ENCODE measurements around the gene CEP78. TPM values are rescaled to one million over a fixed set of nuclear protein-coding genes. Genes with fewer than 3 reads are reported as not detected.

The CEP78 gene
- total RNA-seq, 2 donors from 2014 or later = 22.6 to 37.2 TPM

DNA sequence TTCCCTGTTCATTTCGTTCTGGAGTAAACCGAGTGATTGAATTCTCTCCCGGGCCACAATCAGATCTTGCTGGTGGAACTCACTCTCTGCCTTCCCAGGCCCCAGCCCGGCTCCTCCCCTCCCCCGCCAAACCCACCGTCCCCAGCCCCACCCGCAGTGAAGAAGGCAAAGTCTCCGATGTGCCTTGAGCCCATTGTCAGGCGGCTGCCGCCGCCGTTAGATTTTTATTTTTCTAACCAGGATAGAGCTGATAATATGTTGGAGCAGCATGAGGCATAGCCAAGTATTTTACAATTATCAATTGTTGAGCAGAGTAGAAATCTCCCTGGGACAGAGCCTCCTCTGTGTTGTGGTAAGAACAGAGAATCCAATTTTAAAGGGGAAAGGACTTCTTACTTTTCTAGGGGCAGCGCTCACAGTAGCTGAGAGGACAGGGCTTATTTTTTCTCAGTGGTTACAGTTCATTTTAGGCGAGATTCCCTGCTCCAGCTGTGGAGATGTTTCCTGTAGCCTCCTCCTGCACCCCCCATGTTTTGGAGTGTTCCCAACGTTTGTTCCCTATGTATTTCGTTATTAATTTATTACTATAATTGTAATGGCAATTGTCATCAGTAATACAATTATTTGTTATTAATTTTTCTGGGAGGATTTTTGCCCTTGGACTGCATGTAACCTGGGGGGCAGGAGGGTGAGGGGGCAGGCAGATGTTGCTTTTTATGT is 62.3 kb downstream of the CEP78 start:
- Mint-ChIP-seq H3K36me3 (ENCODE audit: low read depth) (peaks cover 35% of the 10 kb centered on the region), H3K27ac (peak overlapping the region; percentile 70), H3K4me1 (no peaks in the 10 kb centered on the region), H3K9me3 (no peaks in the 10 kb centered on the region), H3K27me3 (no peaks in the 10 kb centered on the region), H3K4me3 (peak overlapping the region; percentile 85)
- ATAC-seq (replicated peaks) = no peak

- Mint-ChIP-seq H3K9me3 (no peaks in the 10 kb centered on the region), H3K36me3 (ENCODE audit: low read depth) (peaks cover 55% of the 10 kb centered on the region), H3K4me3 (no peak overlapping the region), H3K27ac (no peak overlapping the region), H3K27me3 (no peaks in the 10 kb centered on the region), H3K4me1 (no peaks in the 10 kb centered on the region)
- ATAC-seq (replicated peaks) = no peak
Measured at GRCh38 chr9:78300209-78300608, 64.3 kb downstream of the CEP78 start.

GRCh38 chr9:78301466-78301865 is 65.6 kb downstream of the CEP78 start:
- Mint-ChIP-seq H3K36me3 (ENCODE audit: low read depth) (peaks cover 68% of the 10 kb centered on the region), H3K4me3 (no peak overlapping the region), H3K9me3 (no peaks in the 10 kb centered on the region), H3K27ac (no peak overlapping the region), H3K4me1 (no peaks in the 10 kb centered on the region), H3K27me3 (no peaks in the 10 kb centered on the region)
- no peak for ATAC-seq (replicated peaks)

GRCh38 chr9:78303377-78304062 is 67.6 kb downstream of the CEP78 start:
- H3K27me3 Mint-ChIP-seq = no peaks in the 10 kb centered on the region
- H3K9me3 Mint-ChIP-seq = no peaks in the 10 kb centered on the region
- no peaks in the 10 kb centered on the region for H3K4me1 Mint-ChIP-seq
- H3K4me3 Mint-ChIP-seq = no peak overlapping the region
- no peak for ATAC-seq (replicated peaks)
- H3K36me3 Mint-ChIP-seq (ENCODE audit: low read depth) = peaks cover 79% of the 10 kb centered on the region
- H3K27ac Mint-ChIP-seq = no peak overlapping the region

GRCh38 chr9:78304357-78304756 is 68.5 kb downstream of the CEP78 start:
- Mint-ChIP-seq H3K4me1 (no peaks in the 10 kb centered on the region), H3K27me3 (no peaks in the 10 kb centered on the region), H3K9me3 (no peaks in the 10 kb centered on the region), H3K36me3 (ENCODE audit: low read depth) (peaks cover 87% of the 10 kb centered on the region), H3K27ac (no peak overlapping the region), H3K4me3 (no peak overlapping the region)
- no peak for ATAC-seq (replicated peaks)

DNA sequence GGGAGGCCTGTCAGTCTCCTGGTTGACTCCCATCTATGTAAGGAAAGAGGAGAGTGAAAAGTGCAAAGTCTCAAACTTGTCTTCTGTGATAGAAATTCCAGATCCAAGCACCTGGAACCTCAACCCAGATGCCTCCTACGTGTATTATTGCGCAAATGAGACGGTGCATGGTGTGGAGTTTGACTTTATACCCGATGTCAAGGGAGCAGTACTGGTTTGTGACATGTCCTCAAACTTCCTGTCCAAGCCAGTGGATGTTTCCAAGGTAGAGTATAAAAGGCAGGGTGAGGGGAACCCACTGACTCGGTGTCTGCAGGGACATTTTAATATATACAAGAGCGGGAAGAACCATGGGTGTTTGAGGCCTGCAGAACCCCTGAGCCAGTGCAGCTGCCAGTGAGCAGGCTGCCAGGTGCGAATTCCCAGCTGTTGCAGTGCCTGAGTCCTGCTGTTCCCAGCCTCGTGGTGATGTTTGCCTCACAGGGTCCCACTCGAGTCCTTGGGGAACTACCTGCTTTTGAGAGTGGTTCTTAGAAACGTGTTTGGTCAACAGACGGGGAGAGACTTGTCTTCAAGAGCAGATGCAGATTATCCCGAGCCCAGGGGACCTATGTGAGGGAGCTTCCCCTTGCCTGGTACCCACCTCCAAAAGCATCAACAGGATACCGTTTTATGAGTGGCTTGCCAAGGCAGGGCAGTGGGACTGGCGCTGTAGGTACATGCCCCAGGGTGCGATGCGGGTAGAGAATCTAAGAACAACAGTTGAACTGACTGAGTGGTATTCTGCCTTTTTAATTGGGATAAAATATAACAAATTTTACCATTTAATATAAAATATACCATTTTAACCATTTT is 70.6 kb downstream of the CEP78 start:
- Mint-ChIP-seq H3K4me1 (no peaks in the 10 kb centered on the region), H3K36me3 (ENCODE audit: low read depth) (peaks cover 95% of the 10 kb centered on the region), H3K27ac (no peak overlapping the region), H3K4me3 (no peak overlapping the region), H3K9me3 (no peaks in the 10 kb centered on the region), H3K27me3 (no peaks in the 10 kb centered on the region)
- no peak for ATAC-seq (replicated peaks)

DNA sequence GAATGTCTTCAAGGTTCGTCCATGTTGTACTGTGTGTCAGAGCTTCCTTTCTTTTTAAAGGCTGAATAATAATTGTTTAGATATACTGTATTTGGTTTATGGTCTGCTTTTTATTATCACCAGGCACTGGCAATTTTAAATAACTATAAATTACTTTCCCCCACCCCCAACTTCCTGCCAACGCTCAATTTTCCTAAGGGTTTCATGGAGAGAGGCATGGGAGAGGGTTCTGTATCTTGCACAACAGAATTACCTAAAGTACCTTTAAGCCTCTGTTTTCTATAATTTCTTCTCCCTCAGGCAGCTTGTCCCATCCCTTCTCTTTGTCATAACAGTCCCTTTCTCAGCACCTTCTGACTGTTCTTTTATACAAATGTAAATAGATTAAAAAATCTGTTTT is 71.5 kb downstream of the CEP78 start:
- H3K36me3 Mint-ChIP-seq (ENCODE audit: low read depth) = peaks cover 95% of the 10 kb centered on the region
- no peak for ATAC-seq (replicated peaks)
- H3K9me3 Mint-ChIP-seq = no peaks in the 10 kb centered on the region
- no peaks in the 10 kb centered on the region for H3K4me1 Mint-ChIP-seq
- H3K27me3 Mint-ChIP-seq = no peaks in the 10 kb centered on the region
- no peak overlapping the region for H3K4me3 Mint-ChIP-seq
- no peak overlapping the region for H3K27ac Mint-ChIP-seq

GRCh38 chr9:78309066-78309465 is 73.2 kb downstream of the CEP78 start:
- no peak overlapping the region for H3K27ac Mint-ChIP-seq
- no peaks in the 10 kb centered on the region for H3K4me1 Mint-ChIP-seq
- no peaks in the 10 kb centered on the region for H3K9me3 Mint-ChIP-seq
- peaks cover 90% of the 10 kb centered on the region for H3K36me3 Mint-ChIP-seq (ENCODE audit: low read depth)
- no peak for ATAC-seq (replicated peaks)
- H3K4me3 Mint-ChIP-seq = no peak overlapping the region
- H3K27me3 Mint-ChIP-seq = no peaks in the 10 kb centered on the region

GRCh38 chr9:78311075-78311474 is 75.2 kb downstream of the CEP78 start:
- Mint-ChIP-seq H3K36me3 (ENCODE audit: low read depth) (peaks cover 78% of the 10 kb centered on the region), H3K9me3 (no peaks in the 10 kb centered on the region), H3K27ac (no peak overlapping the region), H3K4me1 (peaks cover 4% of the 10 kb centered on the region), H3K4me3 (no peak overlapping the region), H3K27me3 (no peaks in the 10 kb centered on the region)
- no peak for ATAC-seq (replicated peaks)

- no peaks in the 10 kb centered on the region for H3K27me3 Mint-ChIP-seq
- peaks cover 4% of the 10 kb centered on the region for H3K4me1 Mint-ChIP-seq
- no peak overlapping the region for H3K4me3 Mint-ChIP-seq
- ATAC-seq (replicated peaks) = no peak
- no peak overlapping the region for H3K27ac Mint-ChIP-seq
- no peaks in the 10 kb centered on the region for H3K9me3 Mint-ChIP-seq
- peaks cover 78% of the 10 kb centered on the region for H3K36me3 Mint-ChIP-seq (ENCODE audit: low read depth)
Measured at GRCh38 chr9:78311886-78312524, 76.1 kb downstream of the CEP78 start.

- no peak overlapping the region for H3K27ac Mint-ChIP-seq
Measured at GRCh38 chr9:78314550-78314949, 78.7 kb downstream of the CEP78 start.

GRCh38 chr9:78314953-78315870 is 79.3 kb downstream of the CEP78 start:
- ATAC-seq (replicated peaks) = no peak
- no peaks in the 10 kb centered on the region for H3K9me3 Mint-ChIP-seq

More at GRCh38 chr9:78314550-78314949, 78.7 kb downstream of the CEP78 start:
- no peak overlapping the region for H3K4me3 Mint-ChIP-seq
- no peak for ATAC-seq (replicated peaks)
- peaks cover 4% of the 10 kb centered on the region for H3K4me1 Mint-ChIP-seq
- peaks cover 78% of the 10 kb centered on the region for H3K36me3 Mint-ChIP-seq (ENCODE audit: low read depth)
- H3K27me3 Mint-ChIP-seq = no peaks in the 10 kb centered on the region
- no peaks in the 10 kb centered on the region for H3K9me3 Mint-ChIP-seq

DNA sequence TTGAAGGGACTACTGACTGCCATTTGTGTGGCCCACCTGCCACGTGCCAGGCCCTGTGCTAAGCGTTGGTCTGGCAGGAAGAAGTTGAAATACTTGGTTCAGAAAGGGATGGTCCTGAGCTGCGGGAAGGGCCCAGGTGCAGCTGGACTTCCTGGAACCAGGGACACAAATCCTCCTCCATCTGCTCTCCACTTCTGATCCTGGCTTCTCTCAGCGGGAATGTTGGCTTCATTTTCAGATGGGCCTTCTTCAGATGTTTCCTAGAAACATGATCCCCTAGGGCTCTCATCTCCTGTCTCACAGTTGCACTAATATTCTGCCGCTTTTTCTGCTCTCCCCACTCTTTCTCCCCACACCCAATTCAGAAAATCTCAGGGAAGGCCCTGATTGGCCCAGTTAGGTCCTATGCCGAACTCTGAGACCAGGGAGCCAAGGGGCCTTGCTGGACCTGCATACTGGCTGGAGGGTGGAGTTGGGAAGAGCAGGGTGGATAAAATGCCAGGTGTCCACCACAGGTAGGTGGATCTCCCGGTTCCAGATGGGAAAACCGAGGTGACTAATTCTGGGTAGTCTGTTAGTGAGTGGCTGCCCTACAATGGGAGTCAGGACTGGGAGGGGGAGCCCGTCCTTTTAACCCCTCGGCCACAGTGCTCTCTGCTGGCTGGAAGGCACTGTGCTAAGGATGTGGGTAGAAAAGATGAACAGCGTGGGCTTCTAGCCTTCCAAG is 80.5 kb downstream of the CEP78 start:
- peaks cover 78% of the 10 kb centered on the region for H3K36me3 Mint-ChIP-seq (ENCODE audit: low read depth)
- H3K9me3 Mint-ChIP-seq = no peaks in the 10 kb centered on the region
- H3K27me3 Mint-ChIP-seq = no peaks in the 10 kb centered on the region
- ATAC-seq (replicated peaks) = no peak
- peaks cover 8% of the 10 kb centered on the region for H3K4me1 Mint-ChIP-seq
- no peak overlapping the region for H3K4me3 Mint-ChIP-seq
- no peak overlapping the region for H3K27ac Mint-ChIP-seq

More at GRCh38 chr9:78314953-78315870, 79.3 kb downstream of the CEP78 start:
- H3K27ac Mint-ChIP-seq = no peak overlapping the region
- peaks cover 8% of the 10 kb centered on the region for H3K4me1 Mint-ChIP-seq
- H3K36me3 Mint-ChIP-seq (ENCODE audit: low read depth) = peaks cover 78% of the 10 kb centered on the region
- H3K27me3 Mint-ChIP-seq = no peaks in the 10 kb centered on the region
- no peak overlapping the region for H3K4me3 Mint-ChIP-seq

Data from activated T-helper 17 cell treated with anti-CD3 and anti-CD28 coated beads, Interleukin-2, amount 50 U/mL, for 72 hours (primary cell).